GM12878 (cell line): ENCODE data around the gene KIF26A. TPM values are rescaled to one million over a fixed set of nuclear protein-coding genes. Genes with fewer than 3 reads are reported as not detected.

Experiments used
- ATAC-seq: fragments of 200-7000 bp; cut with Tn5 transposase; 3 replicates; pipeline ENCODE4 v1.9.1; 2020; ENCODE audit warnings: mild to moderate bottlenecking, moderate library complexity
- BruUV-seq: library from RNA; stranded (reverse); fragments of 400-500 nt; replicated peaks from 2 replicates; lab custom pipeline; 2021; lab: Mats Ljungman, UMichigan
- CTCF ChIA-PET: fragments of 300-600 bp; sonication (Branson Sonifier 250); formaldehyde crosslinking; extraction: SDS; loops from one replicate; lab custom pipeline; 2021; ENCODE audit warnings: inconsistent platforms; lab: Yijun Ruan, JAX
- POLR2A ChIA-PET: fragments of 350-600 bp; formaldehyde crosslinking; extraction: SDS; loops from one replicate; lab custom pipeline; 2021; ENCODE audit warnings: inconsistent platforms; lab: Charles Lee
- RAD21 ChIA-PET: fragments of 300-600 bp; sonication (Branson Sonifier 250); formaldehyde crosslinking; loops from one replicate; lab custom pipeline; 2023; ENCODE audit warnings: antibody characterized with exemption; ENCODE audit not compliant: unreplicated experiment; lab: Charles Lee
- SMC1A ChIA-PET: fragments of 300-600 bp; sonication (Branson Sonifier 250); formaldehyde crosslinking; loops from one replicate; lab custom pipeline; 2023; ENCODE audit not compliant: unreplicated experiment, uncharacterized antibody; lab: Charles Lee
- DNase-seq: peaks from one replicate; pipeline ENCODE4 v3.0.0-alpha.2; 2011; ENCODE audit warnings: low read depth, low spot score
- FAIRE-seq: peaks from 3 replicates; lab custom pipeline; 2011; peaks lifted over from hg19 to GRCh38; lab: Jason Lieb, UNC
- H2AFZ ChIP-seq: 2 replicates; pipeline ENCODE4 v1.6.0; 2011; ENCODE audit warnings: low read depth, low read length, control low read depth; ENCODE audit not compliant: control insufficient read depth
- H3K27ac ChIP-seq: 2 replicates; pipeline ENCODE4 v1.5.1; 2011; ENCODE audit warnings: control low read depth; ENCODE audit not compliant: control insufficient read depth, insufficient read depth
- H3K27me3 ChIP-seq, 2 experiments: replicated peaks in 1 of 2; 2 replicates each; pipeline versions ENCODE4 v1.6.0 to v1.6.1; 2011; ENCODE audit warnings: low read length in 1 of 2; ENCODE audit not compliant: control insufficient read depth in 2 of 2, insufficient read depth in 2 of 2
- H3K36me3 ChIP-seq, 2 experiments: 2 replicates each; pipeline ENCODE4 v1.5.1; 2011; ENCODE audit warnings: low read length in 1 of 2; ENCODE audit not compliant: control insufficient read depth in 2 of 2, insufficient read depth in 2 of 2
- H3K4me1 ChIP-seq: 2 replicates; pipeline ENCODE4 v1.6.1; 2011; ENCODE audit warnings: mild to moderate bottlenecking, low read length, moderate library complexity, mixed read lengths; ENCODE audit not compliant: control insufficient read depth, insufficient read depth
- H3K4me2 ChIP-seq: 2 replicates; pipeline ENCODE4 v1.6.0; 2011; ENCODE audit warnings: control low read depth; ENCODE audit not compliant: control insufficient read depth, insufficient read depth
- H3K4me3 ChIP-seq: fragments of 200-600 bp; sonication (generic); 2 replicates; pipeline ENCODE4 v1.5.1; 2016
- H3K79me2 ChIP-seq: 2 replicates; pipeline ENCODE4 v1.6.0; 2011; ENCODE audit warnings: low read length; ENCODE audit not compliant: control insufficient read depth, insufficient read depth
- H3K9ac ChIP-seq: 2 replicates; pipeline ENCODE4 v1.8.0; 2011; ENCODE audit warnings: low read length, control low read depth, mixed read lengths; ENCODE audit not compliant: control insufficient read depth, insufficient read depth
- H3K9me3 ChIP-seq: replicated peaks from 3 replicates; pipeline ENCODE4 v1.5.1; 2011; ENCODE audit warnings: mild to moderate bottlenecking, low read length; ENCODE audit not compliant: control insufficient read depth, insufficient read depth
- H4K20me1 ChIP-seq: 2 replicates; pipeline ENCODE4 v1.6.0; 2011; ENCODE audit not compliant: control insufficient read depth, insufficient read depth
- FOXK2 ChIP-seq: fragments of 450-650 bp; IDR thresholded peaks from 2 replicates; pipeline ENCODE4 v1.6.1; 2017; ENCODE audit warnings: mild to moderate bottlenecking, moderate library complexity
- HDAC6 ChIP-seq: fragments of 200-600 bp; sonication (generic); IDR thresholded peaks from one replicate; pipeline ENCODE4 v1.8.0; 2017; ENCODE audit warnings: antibody characterized with exemption; ENCODE audit not compliant: unreplicated experiment
- IRF4 ChIP-seq: IDR thresholded peaks from 2 replicates; pipeline ENCODE4 v1.6.1; 2011; ENCODE audit warnings: low read depth, low read length
- POLR2AphosphoS2 ChIP-seq: IDR thresholded peaks from 2 replicates; pipeline ENCODE4 v1.6.1; 2011; ENCODE audit warnings: low read depth, mild to moderate bottlenecking, low read length, improper control_type of control experiment, moderate library complexity
- PRDM15 ChIP-seq: fragments of 450-650 bp; formaldehyde crosslinking; IDR thresholded peaks from 2 replicates; pipeline ENCODE4 v1.4.0; 2020; ENCODE audit warnings: mild to moderate bottlenecking, moderate library complexity
- RELB ChIP-seq: fragments of 450-650 bp; IDR thresholded peaks from 2 replicates; pipeline ENCODE4 v1.6.1; 2017; ENCODE audit warnings: low read depth, mild to moderate bottlenecking, moderate library complexity
- SPI1 ChIP-seq: IDR thresholded peaks from 2 replicates; pipeline ENCODE4 v1.6.1; 2011; ENCODE audit warnings: low read depth, mild to moderate bottlenecking, low read length, moderate library complexity, borderline replicate concordance; ENCODE audit not compliant: insufficient read depth
- TBL1XR1 ChIP-seq: IDR thresholded peaks from 2 replicates; pipeline ENCODE4 v1.6.1; 2012; ENCODE audit warnings: low read depth, low read length, improper control_type of control experiment
- WRNIP1 ChIP-seq: IDR thresholded peaks from 2 replicates; pipeline ENCODE4 v1.6.1; 2011; ENCODE audit warnings: low read depth, low read length, improper control_type of control experiment, borderline replicate concordance
- YY1 ChIP-seq: IDR thresholded peaks from 2 replicates; pipeline ENCODE4 v1.6.1; 2011; ENCODE audit warnings: low read depth, mild to moderate bottlenecking, low read length
- ZNF592 ChIP-seq: fragments of 450-650 bp; IDR thresholded peaks from 2 replicates; pipeline ENCODE4 v1.6.1; 2017; ENCODE audit warnings: mild to moderate bottlenecking, moderate library complexity
- ZZZ3 ChIP-seq: IDR thresholded peaks from 2 replicates; pipeline ENCODE4 v1.6.1; 2011; ENCODE audit warnings: low read depth; ENCODE audit not compliant: control insufficient read depth, insufficient read length
- WGBS: methylation state at CpG from one replicate; pipeline ENCODE4 v1.1.6; 2016; ENCODE audit warnings: low lambda C conversion rate; ENCODE audit not compliant: insufficient replicate concordance, insufficient coverage; ENCODE audit errors: missing lambda C conversion rate; 5-methylcytosine and 5-hydroxymethylcytosine counted together
- in situ Hi-C: fragments of 300-500 bp; cut with MboI; formaldehyde crosslinking; loops from 9 replicates; pipeline ENCODE4 v1.14.3; 2018; ENCODE audit warnings: mixed read lengths
- intact Hi-C: fragments of 100-400 bp; cut with micrococcal nuclease; formaldehyde crosslinking; loops from one replicate; pipeline ENCODE4 v1.14.2; 2022; ENCODE audit not compliant: unreplicated experiment
- polyA plus RNA-seq, 11 experiments: library from polyadenylated mRNA; depleted of rRNA in 4 of 11; unstranded in 6 of 11; stranded (reverse) in 5 of 11; fragments of >200 nt; fragmentation: Nextera tagmentation in 4 of 11; fragmentation: Illumina TruSeq in 1 of 11; extraction: Ambion mirVana in 4 of 11; extraction: Trizol in 1 of 11; gene quantifications; 1 replicate in 1 of 11; 2 replicates in 10 of 11; pipeline versions ENCODE4 v1.2.1 to v1.2.3, GENCODE V29; 2011 to 2016; ENCODE audit warnings: inconsistent platforms in 2 of 11, missing spikeins in 2 of 11, low read depth in 1 of 11
- total RNA-seq, 4 experiments: library from RNA; depleted of rRNA in 3 of 4; stranded (reverse); fragments of >200 nt in 3 of 4; fragmentation: Illumina TruSeq in 1 of 4; extraction: Trizol in 1 of 4; gene quantifications; 2 replicates each; pipeline versions ENCODE4 v1.2.1 to v1.2.3, GENCODE V29; 2013 to 2021

The KIF26A gene
- total and polyA plus RNA-seq, 10 of the 15 experiments (the other 5 are each of a cell fraction or from before 2014, with no cell fraction given) = 0.05 TPM; not detected in 9

GRCh38 chr14:104112113-104112505 lies 26.3 kb upstream of the KIF26A start:
- BruUV-seq = no TSS peak
- ChIA-PET POLR2A (no interaction called here), CTCF (no interaction called here), SMC1A (no interaction called here), RAD21 (no interaction called here)
- H3K4me2 ChIP-seq = no peak overlapping the region
- no peak overlapping the region for H2AFZ ChIP-seq
- no peaks in the 10 kb centered on the region for H3K79me2 ChIP-seq
- H3K27me3 ChIP-seq = no peaks in the 10 kb centered on the region
- intact Hi-C loops = no loop called here
- in situ Hi-C loops = no loop called here
- H3K4me3 ChIP-seq = no peak overlapping the region
- H3K9ac ChIP-seq = no peak overlapping the region
- H3K4me1 ChIP-seq = no peaks in the 10 kb centered on the region
- FAIRE-seq = no peak
- H3K9me3 ChIP-seq = no peaks in the 10 kb centered on the region
- WGBS = 11% methylated on average over 6 of the region's 6 CpGs
- H3K36me3 ChIP-seq = no peaks in the 10 kb centered on the region
- H3K27ac ChIP-seq = no peak overlapping the region
- H4K20me1 ChIP-seq = no peaks in the 10 kb centered on the region
- no peak for DNase-seq
- no peak for ATAC-seq
- no peak for TF ChIP-seq POLR2AphosphoS2
- no peak for TF ChIP-seq ZNF592
- TF ChIP-seq ZZZ3 = no peak
- TF ChIP-seq IRF4 = no peak
- TF ChIP-seq HDAC6 = no peak
- no peak for TF ChIP-seq FOXK2
- no peak for TF ChIP-seq SPI1
- no peak for TF ChIP-seq TBL1XR1
- no peak for TF ChIP-seq YY1
- TF ChIP-seq WRNIP1 = no peak
- TF ChIP-seq RELB = no peak
- no peak for TF ChIP-seq PRDM15
